H1 (cell line): Measurements from ENCODE around the gene GRAMD1B. TPM values are rescaled to one million over a fixed set of nuclear protein-coding genes. Genes with fewer than 3 reads are reported as not detected.
A peak's percentile ranks its signal among the peaks of the same experiment; 100 is the strongest.

Experiments
- CTCF ChIA-PET: fragments of 300-600 bp; sonication (Branson Sonifier 250); formaldehyde crosslinking; loops from one replicate; lab custom pipeline; 2021; ENCODE audit not compliant: partially characterized antibody; lab: Charles Lee
- POLR2A ChIA-PET: fragments of 300-600 bp; sonication (Branson Sonifier 250); formaldehyde crosslinking; loops from one replicate; lab custom pipeline; 2021; ENCODE audit warnings: inconsistent platforms; ENCODE audit not compliant: partially characterized antibody; lab: Charles Lee
- DNase-seq, 2 experiments: peaks; one replicate each; pipeline versions ENCODE4 v3.0.0 to v3.0.0-alpha.2; 2010 to 2022; ENCODE audit warnings: low spot score in 2 of 2, low read depth in 1 of 2, mixed read lengths in 1 of 2
- FAIRE-seq: peaks from 2 replicates; lab custom pipeline; 2011; peaks lifted over from hg19 to GRCh38; lab: Jason Lieb, UNC
- H2AFZ ChIP-seq: 2 replicates; pipeline ENCODE4 v1.8.1; 2012; ENCODE audit warnings: low read length, inconsistent platforms
- H2AK5ac ChIP-seq: 2 replicates; pipeline ENCODE4 v1.6.1; 2013; ENCODE audit warnings: low read depth, low read length
- H2BK120ac ChIP-seq: replicated peaks from 2 replicates; pipeline ENCODE3; 2013; ENCODE audit warnings: low read depth, low read length, inconsistent platforms
- H2BK12ac ChIP-seq: 2 replicates; pipeline ENCODE4 v1.6.1; 2013; ENCODE audit warnings: low read depth, low read length
- H2BK15ac ChIP-seq: 2 replicates; pipeline ENCODE4 v1.6.1; 2013; ENCODE audit warnings: low read length
- H2BK20ac ChIP-seq: 2 replicates; pipeline ENCODE4 v1.6.1; 2013; ENCODE audit warnings: low read length
- H2BK5ac ChIP-seq: 2 replicates; pipeline ENCODE4 v1.6.1; 2013; ENCODE audit warnings: low read depth, low read length
- H3K14ac ChIP-seq: 2 replicates; pipeline ENCODE4 v1.6.1; 2013; ENCODE audit warnings: inconsistent platforms; ENCODE audit not compliant: insufficient read length
- H3K18ac ChIP-seq: 2 replicates; pipeline ENCODE4 v1.6.1; 2013; ENCODE audit warnings: low read length; ENCODE audit errors: extremely low read depth
- H3K23ac ChIP-seq: 2 replicates; pipeline ENCODE4 v1.6.1; 2013; ENCODE audit warnings: inconsistent platforms; ENCODE audit not compliant: insufficient read length
- H3K23me2 ChIP-seq: 2 replicates; pipeline ENCODE4 v1.6.1; 2013; ENCODE audit warnings: low read depth, low read length
- H3K27ac ChIP-seq: 2 replicates; pipeline ENCODE4 v1.6.1; 2011; ENCODE audit warnings: low read depth, low read length, inconsistent platforms
- H3K27me3 ChIP-seq, 4 experiments: replicated peaks in 1 of 4; 1 replicate in 1 of 4; 2 replicates in 3 of 4; pipeline versions ENCODE4 v1.6.1 to v1.8.1; 2011 to 2013; ENCODE audit warnings: low read length in 3 of 4, mild to moderate bottlenecking in 3 of 4, inconsistent platforms in 2 of 4, mixed read lengths in 2 of 4, moderate library complexity in 1 of 4; ENCODE audit not compliant: control insufficient read depth in 3 of 4, insufficient read depth in 3 of 4; ENCODE audit errors: extremely low read depth in 1 of 4
- H3K36me3 ChIP-seq, 4 experiments: 2 replicates each; pipeline versions ENCODE4 v1.6.1 to v1.8.1; 2011 to 2013; ENCODE audit warnings: mild to moderate bottlenecking in 4 of 4, low read length in 3 of 4, moderate library complexity in 2 of 4, control low read depth in 1 of 4, inconsistent platforms in 1 of 4; ENCODE audit not compliant: insufficient read depth in 4 of 4, control insufficient read depth in 2 of 4
- H3K4ac ChIP-seq: replicated peaks from 2 replicates; pipeline ENCODE3; 2013; ENCODE audit warnings: low read length, low read depth, mixed read lengths, inconsistent platforms; ENCODE audit not compliant: insufficient read length
- H3K4me1 ChIP-seq, 4 experiments: replicated peaks in 1 of 4; 1 replicate in 1 of 4; 2 replicates in 3 of 4; pipeline versions ENCODE4 v1.6.1 to v1.8.1; 2011 to 2013; ENCODE audit warnings: low read length in 3 of 4, inconsistent platforms in 2 of 4, mixed read lengths in 1 of 4; ENCODE audit not compliant: insufficient read depth in 4 of 4, control insufficient read depth in 3 of 4
- H3K4me2 ChIP-seq, 2 experiments: 2 replicates each; pipeline versions ENCODE4 v1.6.1 to v1.8.1; 2011 to 2013; ENCODE audit warnings: low read depth in 2 of 2, low read length in 2 of 2, control low read depth in 1 of 2, inconsistent platforms in 1 of 2, mild to moderate bottlenecking in 1 of 2; ENCODE audit not compliant: insufficient read depth in 1 of 2
- H3K4me3 ChIP-seq, 4 experiments: fragments of 200-600, 300-600 bp in 1 of 4; sonication (generic), shearing (Covaris generic), sonication (Bioruptor Twin) in 1 of 4; 2 replicates each; pipeline versions ENCODE4 v1.5.1 to v1.8.1; 2011 to 2016; ENCODE audit warnings: low read length in 4 of 4, low read depth in 3 of 4, control low read depth in 2 of 4, inconsistent platforms in 2 of 4, mild to moderate bottlenecking in 2 of 4, mixed read lengths in 1 of 4, moderate library complexity in 1 of 4; ENCODE audit not compliant: insufficient read depth in 2 of 4; ENCODE audit errors: extremely low read depth in 1 of 4
- H3K56ac ChIP-seq: replicated peaks from 2 replicates; pipeline ENCODE3; 2013; ENCODE audit warnings: low read depth, mild to moderate bottlenecking, mixed read lengths, low read length, inconsistent platforms; ENCODE audit not compliant: insufficient read length
- H3K79me1 ChIP-seq: 2 replicates; pipeline ENCODE4 v1.6.1; 2013; ENCODE audit warnings: low read depth, low read length, control low read depth
- H3K79me2 ChIP-seq, 2 experiments: 2 replicates each; pipeline versions ENCODE4 v1.6.1 to v1.8.1; 2012 to 2013; ENCODE audit warnings: low read length in 2 of 2, mild to moderate bottlenecking in 2 of 2, inconsistent platforms in 1 of 2; ENCODE audit not compliant: insufficient read depth in 2 of 2, control insufficient read depth in 1 of 2
- H3K9ac ChIP-seq, 4 experiments: replicated peaks in 1 of 4; 1 replicate in 1 of 4; 2 replicates in 3 of 4; pipeline versions ENCODE4 v1.6.1 to v1.8.1; 2011 to 2013; ENCODE audit warnings: low read depth in 3 of 4, low read length in 3 of 4, control low read depth in 2 of 4, mild to moderate bottlenecking in 2 of 4, moderate library complexity in 2 of 4, inconsistent platforms in 1 of 4; ENCODE audit errors: extremely low read depth in 1 of 4
- H3K9me3 ChIP-seq, 2 experiments: 2 replicates each; pipeline versions ENCODE4 v1.6.1 to v1.8.1; 2012 to 2013; ENCODE audit warnings: mild to moderate bottlenecking in 2 of 2, moderate library complexity in 2 of 2, control low read depth in 1 of 2, inconsistent platforms in 1 of 2, low read depth in 1 of 2, low read length in 1 of 2, mixed read lengths in 1 of 2; ENCODE audit not compliant: insufficient read depth in 2 of 2
- H4K20me1 ChIP-seq, 2 experiments: replicated peaks in 1 of 2; 2 replicates each; pipeline versions ENCODE3 to v1.8.1; 2011 to 2013; ENCODE audit warnings: inconsistent platforms in 2 of 2, low read length in 2 of 2, mild to moderate bottlenecking in 1 of 2; ENCODE audit not compliant: insufficient read depth in 2 of 2, control insufficient read depth in 1 of 2
- H4K5ac ChIP-seq: 2 replicates; pipeline ENCODE4 v1.6.1; 2013; ENCODE audit warnings: low read length, low read depth, mixed read lengths, inconsistent platforms; ENCODE audit not compliant: insufficient read length
- H4K8ac ChIP-seq: 2 replicates; pipeline ENCODE4 v1.8.0; 2013; ENCODE audit warnings: mild to moderate bottlenecking, moderate library complexity, low read length, inconsistent platforms; ENCODE audit not compliant: insufficient read depth; ENCODE audit errors: extremely low read depth
- H4K91ac ChIP-seq: replicated peaks from 2 replicates; pipeline ENCODE3; 2013; ENCODE audit warnings: low read length, mixed read lengths, inconsistent platforms; ENCODE audit not compliant: insufficient read length
- ASH2L ChIP-seq: fragments of 200-600, 300-600 bp; sonication (generic); IDR thresholded peaks from one replicate; pipeline ENCODE4 v1.7.1; 2017; ENCODE audit warnings: low read length
- JUN ChIP-seq: IDR thresholded peaks from 2 replicates; pipeline ENCODE4 v1.6.1; 2011; ENCODE audit warnings: low read depth, mild to moderate bottlenecking, improper control_type of control experiment, low read length
- KDM4A ChIP-seq: IDR thresholded peaks from one replicate; pipeline ENCODE4 v1.7.1; 2012; ENCODE audit warnings: low read depth, mild to moderate bottlenecking, moderate library complexity, low read length, inconsistent platforms; ENCODE audit not compliant: severe bottlenecking
- PHF8 ChIP-seq: fragments of 200-600 bp; sonication (generic); conservative IDR thresholded peaks from 2 replicates; pipeline ENCODE4 v1.7.1; 2012; ENCODE audit warnings: low read depth, mild to moderate bottlenecking, inconsistent platforms, low read length, moderate library complexity
- POLR2A ChIP-seq, 2 experiments: IDR thresholded peaks; 1 replicate in 1 of 2; 2 replicates in 1 of 2; pipeline ENCODE4 v1.6.1; 2011; ENCODE audit warnings: low read depth in 2 of 2, low read length in 2 of 2, mild to moderate bottlenecking in 2 of 2; ENCODE audit errors: control extremely low read depth in 1 of 2
- RBBP5 ChIP-seq: IDR thresholded peaks from 2 replicates; pipeline ENCODE4 v1.7.1; 2012; ENCODE audit warnings: low read depth, mild to moderate bottlenecking, inconsistent platforms, low read length, moderate library complexity, borderline replicate concordance
- SIN3A ChIP-seq, 2 experiments: IDR thresholded peaks in 1 of 2; conservative IDR thresholded peaks in 1 of 2; 2 replicates each; pipeline ENCODE4 v1.6.1; 2011 to 2012; ENCODE audit warnings: low read length in 2 of 2, improper control_type of control experiment in 1 of 2, low read depth in 1 of 2, mild to moderate bottlenecking in 1 of 2
- TBP ChIP-seq: IDR thresholded peaks from 2 replicates; pipeline ENCODE4 v1.6.1; 2011; ENCODE audit warnings: low read depth, low read length, improper control_type of control experiment
- WGBS, 2 experiments: shearing (Covaris generic) in 1 of 2; methylation state at CpG; one replicate each; pipeline versions ENCODE4 v1.1.6 to v1.1.7; 2013 to 2015; ENCODE audit warnings: low lambda C conversion rate in 2 of 2, mixed read lengths in 2 of 2, inconsistent platforms in 1 of 2, low coverage in 1 of 2, missing lambda C conversion rate in 1 of 2; ENCODE audit not compliant: insufficient replicate concordance in 2 of 2, insufficient coverage in 1 of 2, insufficient read length in 1 of 2; ENCODE audit errors: extremely low coverage in 1 of 2, missing lambda C conversion rate in 1 of 2; 5-methylcytosine and 5-hydroxymethylcytosine counted together
- polyA plus RNA-seq, 7 experiments: library from polyadenylated mRNA; depleted of rRNA in 3 of 7; stranded (reverse) in 5 of 7; unstranded in 2 of 7; fragments of >200 nt in 5 of 7; fragments of 200-250 nt in 2 of 7; gene quantifications; 1 replicate in 5 of 7; 2 replicates in 1 of 7; 4 replicates in 1 of 7; pipeline versions ENCODE4 v1.2.1 to v1.2.3, GENCODE V29; 2011 to 2013; ENCODE audit warnings: missing spikeins in 2 of 7, mixed read lengths in 2 of 7
- total RNA-seq: library from RNA; stranded (reverse); fragmentation: NEBNext Ultra II Directional; extraction: Animal tissue kit (Norgen Biotek cat#: 25700); gene quantifications from 2 replicates; pipeline ENCODE4 v1.2.1, GENCODE V29; 2021
- TF ChIP-seq, protein P1 (sequence below): IDR thresholded peaks from 2 replicates; pipeline ENCODE4 v1.6.1; 2012; ENCODE audit warnings: inconsistent platforms

GRAMD1B gene
- total and polyA plus RNA-seq, 2 of the 8 experiments (the other 6 are each of a cell fraction or from before 2014, with no cell fraction given): 10.1 to 21.2 TPM

DNA sequence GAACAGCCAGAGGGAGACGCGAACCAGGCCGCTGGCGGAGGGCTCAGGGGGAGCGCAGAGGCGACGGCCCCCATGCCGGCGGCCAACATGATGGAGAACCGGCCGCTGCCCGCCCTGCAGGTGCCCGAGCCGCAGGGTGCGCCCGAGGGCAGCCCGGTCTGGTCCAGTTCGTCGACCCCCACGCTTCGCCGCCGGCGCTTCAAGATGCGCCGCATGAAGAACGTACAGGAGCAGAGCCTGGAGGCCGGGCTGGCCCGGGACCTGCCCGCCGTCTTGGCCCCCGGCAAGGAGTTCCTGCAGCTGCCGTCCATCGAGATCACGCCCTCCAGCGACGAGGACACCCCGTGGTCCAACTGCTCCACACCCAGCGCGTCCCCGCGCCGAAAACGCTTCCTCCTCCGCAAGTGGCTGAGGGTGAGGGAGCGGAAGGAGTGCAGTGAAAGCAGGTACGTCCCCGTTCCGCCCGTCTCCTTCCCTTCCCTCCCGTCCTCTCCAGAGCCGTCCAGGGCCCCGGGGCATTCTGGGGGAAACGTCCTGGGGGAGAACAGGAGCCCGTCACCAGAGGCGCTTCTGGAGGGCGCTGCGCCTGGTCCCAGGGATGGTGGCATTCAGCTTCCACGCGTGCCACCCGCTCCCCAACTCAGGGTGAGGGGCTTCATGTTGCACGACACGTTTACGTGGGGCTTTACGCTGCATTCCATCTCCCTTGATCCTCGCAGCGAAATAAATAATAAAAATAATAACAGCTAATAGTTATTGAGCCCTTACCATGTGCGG, 840 bp downstream of the GRAMD1B start:
- peak overlapping the region; percentile 46; the same call in 1 of the 2 replicates for H2BK5ac ChIP-seq
- H4K8ac ChIP-seq: peak overlapping the region; percentile 88; the same call in 1 of the 2 replicates
- peaks cover 0 to 4% of the 10 kb centered on the region in 2 experiments for H4K20me1 ChIP-seq
- H3K9me3 ChIP-seq: no peaks in the 10 kb centered on the region
- peaks cover 12 to 15% (median 14%) of the 10 kb centered on the region in 4 experiments for H3K4me1 ChIP-seq
- peak overlapping the region; percentile 95 to 99 for H3K4me2 ChIP-seq
- H2BK120ac ChIP-seq: no peak overlapping the region
- peak overlapping the region; percentile 98 for H3K18ac ChIP-seq
- H4K91ac ChIP-seq: peak overlapping the region; percentile 90
- peak overlapping the region; percentile 52 for H3K56ac ChIP-seq
- no peaks in the 10 kb centered on the region; the same call in 1 of the 2 replicates for H3K79me1 ChIP-seq
- peak overlapping the region; percentile 55 to 73 (median 64) for H3K9ac ChIP-seq
- peak overlapping the region; percentile 68 to 88 (median 82) for H3K4me3 ChIP-seq
- peaks cover 0 to 13% (median 0%) of the 10 kb centered on the region in 4 experiments; a peak in 4 of 7 replicates for H3K27me3 ChIP-seq
- H4K5ac ChIP-seq: peak overlapping the region; percentile 51
- no peak overlapping the region for H3K23ac ChIP-seq
- H2AFZ ChIP-seq: peak overlapping the region; percentile 98
- TF ChIP-seq RBBP5: peak; percentile 87
- no peak for TF ChIP-seq JUN
- peak; percentile 37; the same call in 1 of the 2 replicates for TF ChIP-seq TBP
- no peak for TF ChIP-seq POLR2A (IDR thresholded peaks at IDR 0.05; ENCODE audit: control extremely low read depth in 1 of 2, low read depth in 2 of 2, low read length in 2 of 2)
- peak; percentile 94 for TF ChIP-seq ASH2L
- TF ChIP-seq, protein P1, sequence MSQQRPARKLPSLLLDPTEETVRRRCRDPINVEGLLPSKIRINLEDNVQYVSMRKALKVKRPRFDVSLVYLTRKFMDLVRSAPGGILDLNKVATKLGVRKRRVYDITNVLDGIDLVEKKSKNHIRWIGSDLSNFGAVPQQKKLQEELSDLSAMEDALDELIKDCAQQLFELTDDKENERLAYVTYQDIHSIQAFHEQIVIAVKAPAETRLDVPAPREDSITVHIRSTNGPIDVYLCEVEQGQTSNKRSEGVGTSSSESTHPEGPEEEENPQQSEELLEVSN: peak; percentile 16
- TF ChIP-seq KDM4A: peak; percentile 95
- 0 out of 2 replicates have a peak, but pooled peaks have one; percentile 39 for TF ChIP-seq PHF8
- 0 out of 4 replicates have a peak, but pooled peaks of 1 of the 2 experiments have one; percentile 22 for TF ChIP-seq SIN3A (conservative IDR thresholded peaks at IDR 0.05 in 1 of 2, IDR thresholded peaks at IDR 0.05 in 1 of 2; ENCODE audit: low read depth in 1 of 2, low read length in 2 of 2)
- WGBS, 2 experiments: 4% methylated on average over 51 of the region's 68 CpGs; no CpG with 5 or more reads in 1 of the 2 experiments
- H3K36me3 ChIP-seq: no peaks in the 10 kb centered on the region
- POLR2A ChIA-PET: interaction anchor here (1.0 to 1.1 kb wide), 2 partner anchors 22 to 29 kb away, joined by 3 read pairs; no protein-coding TSS in a partner anchor
- H2BK12ac ChIP-seq: peak overlapping the region; percentile 5; the same call in 1 of the 2 replicates
- H3K14ac ChIP-seq: no peak overlapping the region
- CTCF ChIA-PET: interaction anchor here (1.3 to 8.9 kb wide), 3 partner anchors 13 to 44 kb away, joined by 3 to 81 read pairs (median 21); no protein-coding TSS in a partner anchor
- H2AK5ac ChIP-seq: no peak overlapping the region
- FAIRE-seq (no peak), DNase-seq (peak in 1 of 2 experiments; percentile 76)
- H3K27ac ChIP-seq: no peak overlapping the region
- H3K23me2 ChIP-seq: peaks cover 5% of the 10 kb centered on the region; the same call in 1 of the 2 replicates
- H2BK15ac ChIP-seq: no peak overlapping the region; the same call in 1 of the 2 replicates
- H3K4ac ChIP-seq: peak overlapping the region; percentile 24
- peaks cover 0 to 15% of the 10 kb centered on the region in 2 experiments; a peak in 2 of 4 replicates for H3K79me2 ChIP-seq
- no peak overlapping the region for H2BK20ac ChIP-seq
